ENCODE results near the gene CA5A. TPM values are rescaled to one million over a fixed set of nuclear protein-coding genes. Genes with fewer than 3 reads are reported as not detected.
A peak's percentile ranks its signal among the peaks of the same experiment; 100 is the strongest.

CA5A gene
- total and polyA plus RNA-seq, 2 of the 13 experiments (the other 11 are each of a cell fraction or from before 2014, with no cell fraction given) = 66.8 to 106 TPM

DNA sequence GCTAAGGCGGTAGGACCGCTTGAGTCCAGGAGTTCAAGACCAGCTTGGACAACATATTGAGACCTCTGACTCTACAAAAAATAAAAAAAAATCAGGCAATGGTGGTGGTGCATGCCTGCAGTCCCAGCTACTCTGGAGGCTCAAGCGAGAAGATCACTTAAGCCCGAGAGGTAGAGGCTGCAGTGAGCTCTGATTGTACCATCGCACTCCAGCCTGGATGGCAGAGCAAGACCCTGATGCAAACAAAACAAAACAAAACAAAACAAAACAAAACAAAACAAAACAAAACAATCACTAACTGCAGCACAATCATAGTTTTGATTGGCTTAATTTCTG lies 12.4 kb upstream of the CA5A start (continued):
- 0 out of 2 replicates have a peak, but pooled peaks have one; percentile 7 for TF ChIP-seq ZNF333 (CRISPR knock-in tag; IDR thresholded peaks at IDR 0.05; ENCODE audit: borderline replicate concordance)
- no peak for TF ChIP-seq ZNF550 (CRISPR knock-in tag; IDR thresholded peaks at IDR 0.05; ENCODE audit: borderline replicate concordance)
- TF ChIP-seq CHCHD3 (CRISPR knock-in tag; IDR thresholded peaks at IDR 0.05) = no peak
- TF ChIP-seq, protein P1, sequence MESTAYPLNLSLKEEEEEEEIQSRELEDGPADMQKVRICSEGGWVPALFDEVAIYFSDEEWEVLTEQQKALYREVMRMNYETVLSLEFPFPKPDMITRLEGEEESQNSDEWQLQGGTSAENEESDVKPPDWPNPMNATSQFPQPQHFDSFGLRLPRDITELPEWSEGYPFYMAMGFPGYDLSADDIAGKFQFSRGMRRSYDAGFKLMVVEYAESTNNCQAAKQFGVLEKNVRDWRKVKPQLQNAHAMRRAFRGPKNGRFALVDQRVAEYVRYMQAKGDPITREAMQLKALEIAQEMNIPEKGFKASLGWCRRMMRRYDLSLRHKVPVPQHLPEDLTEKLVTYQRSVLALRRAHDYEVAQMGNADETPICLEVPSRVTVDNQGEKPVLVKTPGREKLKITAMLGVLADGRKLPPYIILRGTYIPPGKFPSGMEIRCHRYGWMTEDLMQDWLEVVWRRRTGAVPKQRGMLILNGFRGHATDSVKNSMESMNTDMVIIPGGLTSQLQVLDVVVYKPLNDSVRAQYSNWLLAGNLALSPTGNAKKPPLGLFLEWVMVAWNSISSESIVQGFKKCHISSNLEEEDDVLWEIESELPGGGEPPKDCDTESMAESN (CRISPR knock-in tag; conservative IDR thresholded peaks at IDR 0.05) = no peak
- no peak for TF ChIP-seq CAMTA2 (CRISPR knock-in tag; IDR thresholded peaks at IDR 0.05; ENCODE audit: borderline replicate concordance)
- TF ChIP-seq ZNF614 (CRISPR knock-in tag; IDR thresholded peaks at IDR 0.05; ENCODE audit: borderline replicate concordance) = no peak
- TF ChIP-seq, protein P2, sequence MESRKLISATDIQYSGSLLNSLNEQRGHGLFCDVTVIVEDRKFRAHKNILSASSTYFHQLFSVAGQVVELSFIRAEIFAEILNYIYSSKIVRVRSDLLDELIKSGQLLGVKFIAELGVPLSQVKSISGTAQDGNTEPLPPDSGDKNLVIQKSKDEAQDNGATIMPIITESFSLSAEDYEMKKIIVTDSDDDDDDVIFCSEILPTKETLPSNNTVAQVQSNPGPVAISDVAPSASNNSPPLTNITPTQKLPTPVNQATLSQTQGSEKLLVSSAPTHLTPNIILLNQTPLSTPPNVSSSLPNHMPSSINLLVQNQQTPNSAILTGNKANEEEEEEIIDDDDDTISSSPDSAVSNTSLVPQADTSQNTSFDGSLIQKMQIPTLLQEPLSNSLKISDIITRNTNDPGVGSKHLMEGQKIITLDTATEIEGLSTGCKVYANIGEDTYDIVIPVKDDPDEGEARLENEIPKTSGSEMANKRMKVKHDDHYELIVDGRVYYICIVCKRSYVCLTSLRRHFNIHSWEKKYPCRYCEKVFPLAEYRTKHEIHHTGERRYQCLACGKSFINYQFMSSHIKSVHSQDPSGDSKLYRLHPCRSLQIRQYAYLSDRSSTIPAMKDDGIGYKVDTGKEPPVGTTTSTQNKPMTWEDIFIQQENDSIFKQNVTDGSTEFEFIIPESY (CRISPR knock-in tag; IDR thresholded peaks at IDR 0.05) = no peak
- no peak for TF ChIP-seq ZNF670 (CRISPR knock-in tag; IDR thresholded peaks at IDR 0.05; ENCODE audit: borderline replicate concordance)
- no peak for TF ChIP-seq ZNF563 (CRISPR knock-in tag; IDR thresholded peaks at IDR 0.05)
- no peak for TF ChIP-seq STAG1 (CRISPR knock-in tag; IDR thresholded peaks at IDR 0.05)
- peak; percentile 50; the same call in 1 of the 2 replicates for TF ChIP-seq SNAPC5 (CRISPR knock-in tag; IDR thresholded peaks at IDR 0.05; ENCODE audit: borderline replicate concordance)
- TF ChIP-seq, protein P3, sequence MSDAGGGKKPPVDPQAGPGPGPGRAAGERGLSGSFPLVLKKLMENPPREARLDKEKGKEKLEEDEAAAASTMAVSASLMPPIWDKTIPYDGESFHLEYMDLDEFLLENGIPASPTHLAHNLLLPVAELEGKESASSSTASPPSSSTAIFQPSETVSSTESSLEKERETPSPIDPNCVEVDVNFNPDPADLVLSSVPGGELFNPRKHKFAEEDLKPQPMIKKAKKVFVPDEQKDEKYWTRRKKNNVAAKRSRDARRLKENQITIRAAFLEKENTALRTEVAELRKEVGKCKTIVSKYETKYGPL (CRISPR knock-in tag; IDR thresholded peaks at IDR 0.05) = 0 out of 2 replicates have a peak, but pooled peaks have one; percentile 13
- TF ChIP-seq, protein P4, sequence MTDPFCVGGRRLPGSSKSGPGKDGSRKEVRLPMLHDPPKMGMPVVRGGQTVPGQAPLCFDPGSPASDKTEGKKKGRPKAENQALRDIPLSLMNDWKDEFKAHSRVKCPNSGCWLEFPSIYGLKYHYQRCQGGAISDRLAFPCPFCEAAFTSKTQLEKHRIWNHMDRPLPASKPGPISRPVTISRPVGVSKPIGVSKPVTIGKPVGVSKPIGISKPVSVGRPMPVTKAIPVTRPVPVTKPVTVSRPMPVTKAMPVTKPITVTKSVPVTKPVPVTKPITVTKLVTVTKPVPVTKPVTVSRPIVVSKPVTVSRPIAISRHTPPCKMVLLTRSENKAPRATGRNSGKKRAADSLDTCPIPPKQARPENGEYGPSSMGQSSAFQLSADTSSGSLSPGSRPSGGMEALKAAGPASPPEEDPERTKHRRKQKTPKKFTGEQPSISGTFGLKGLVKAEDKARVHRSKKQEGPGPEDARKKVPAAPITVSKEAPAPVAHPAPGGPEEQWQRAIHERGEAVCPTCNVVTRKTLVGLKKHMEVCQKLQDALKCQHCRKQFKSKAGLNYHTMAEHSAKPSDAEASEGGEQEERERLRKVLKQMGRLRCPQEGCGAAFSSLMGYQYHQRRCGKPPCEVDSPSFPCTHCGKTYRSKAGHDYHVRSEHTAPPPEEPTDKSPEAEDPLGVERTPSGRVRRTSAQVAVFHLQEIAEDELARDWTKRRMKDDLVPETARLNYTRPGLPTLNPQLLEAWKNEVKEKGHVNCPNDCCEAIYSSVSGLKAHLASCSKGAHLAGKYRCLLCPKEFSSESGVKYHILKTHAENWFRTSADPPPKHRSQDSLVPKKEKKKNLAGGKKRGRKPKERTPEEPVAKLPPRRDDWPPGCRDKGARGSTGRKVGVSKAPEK (CRISPR knock-in tag; IDR thresholded peaks at IDR 0.05; ENCODE audit: borderline replicate concordance) = no peak
- TF ChIP-seq ZNF431 (CRISPR knock-in tag; IDR thresholded peaks at IDR 0.05; ENCODE audit: borderline replicate concordance, low read depth) = no peak
- TF ChIP-seq, protein P5, sequence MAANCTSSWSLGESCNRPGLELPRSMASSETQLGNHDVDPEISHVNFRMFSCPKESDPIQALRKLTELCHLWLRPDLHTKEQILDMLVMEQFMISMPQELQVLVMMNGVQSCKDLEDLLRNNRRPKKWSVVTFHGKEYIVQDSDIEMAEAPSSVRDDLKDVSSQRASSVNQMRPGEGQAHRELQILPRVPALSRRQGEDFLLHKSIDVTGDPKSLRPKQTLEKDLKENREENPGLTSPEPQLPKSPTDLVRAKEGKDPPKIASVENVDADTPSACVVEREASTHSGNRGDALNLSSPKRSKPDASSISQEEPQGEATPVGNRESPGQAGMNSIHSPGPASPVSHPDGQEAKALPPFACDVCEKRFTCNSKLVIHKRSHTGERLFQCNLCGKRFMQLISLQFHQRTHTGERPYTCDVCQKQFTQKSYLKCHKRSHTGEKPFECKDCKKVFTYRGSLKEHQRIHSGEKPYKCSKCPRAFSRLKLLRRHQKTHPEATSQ (CRISPR knock-in tag; IDR thresholded peaks at IDR 0.05; ENCODE audit: borderline replicate concordance) = 0 out of 2 replicates have a peak, but pooled peaks have one; percentile 7
- TF ChIP-seq ZNF619 (CRISPR knock-in tag; IDR thresholded peaks at IDR 0.05) = no peak
- TF ChIP-seq, protein P6, sequence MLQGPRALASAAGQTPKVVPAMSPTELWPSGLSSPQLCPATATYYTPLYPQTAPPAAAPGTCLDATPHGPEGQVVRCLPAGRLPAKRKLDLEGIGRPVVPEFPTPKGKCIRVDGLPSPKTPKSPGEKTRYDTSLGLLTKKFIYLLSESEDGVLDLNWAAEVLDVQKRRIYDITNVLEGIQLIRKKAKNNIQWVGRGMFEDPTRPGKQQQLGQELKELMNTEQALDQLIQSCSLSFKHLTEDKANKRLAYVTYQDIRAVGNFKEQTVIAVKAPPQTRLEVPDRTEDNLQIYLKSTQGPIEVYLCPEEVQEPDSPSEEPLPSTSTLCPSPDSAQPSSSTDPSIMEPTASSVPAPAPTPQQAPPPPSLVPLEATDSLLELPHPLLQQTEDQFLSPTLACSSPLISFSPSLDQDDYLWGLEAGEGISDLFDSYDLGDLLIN (CRISPR knock-in tag; IDR thresholded peaks at IDR 0.05; ENCODE audit: borderline replicate concordance) = no peak
- TF ChIP-seq, protein P7, sequence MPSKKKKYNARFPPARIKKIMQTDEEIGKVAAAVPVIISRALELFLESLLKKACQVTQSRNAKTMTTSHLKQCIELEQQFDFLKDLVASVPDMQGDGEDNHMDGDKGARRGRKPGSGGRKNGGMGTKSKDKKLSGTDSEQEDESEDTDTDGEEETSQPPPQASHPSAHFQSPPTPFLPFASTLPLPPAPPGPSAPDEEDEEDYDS (CRISPR knock-in tag; IDR thresholded peaks at IDR 0.05) = no peak
- no peak for TF ChIP-seq NBN (conservative IDR thresholded peaks at IDR 0.05)
